Calu3 (cell line): ENCODE results near the gene WWTR1. TPM values are rescaled to one million over a fixed set of nuclear protein-coding genes. Genes with fewer than 3 reads are reported as not detected.

Experiments
- BruUV-seq: library from RNA; stranded (reverse); fragments of 400-500 nt; replicated peaks from 2 replicates; lab custom pipeline; 2021; lab: Mats Ljungman, UMichigan
- CTCF ChIA-PET: fragments of 300-600 bp; sonication (Branson Sonifier 250); formaldehyde crosslinking; loops from one replicate; lab custom pipeline; 2022; ENCODE audit warnings: antibody characterized with exemption; lab: Charles Lee
- DNase-seq: peaks from one replicate; pipeline ENCODE4 v3.0.0; 2022
- H3K27ac Mint-ChIP-seq: one replicate; pipeline ENCODE4 v1.8.0; 2022; ENCODE audit warnings: mixed read lengths; ENCODE audit not compliant: unreplicated experiment
- H3K27me3 Mint-ChIP-seq: one replicate; pipeline ENCODE4 v1.8.0; 2022; ENCODE audit warnings: mixed read lengths; ENCODE audit not compliant: unreplicated experiment
- H3K36me3 Mint-ChIP-seq: one replicate; pipeline ENCODE4 v1.8.0; 2022; ENCODE audit warnings: mild to moderate bottlenecking, moderate library complexity, mixed read lengths; ENCODE audit not compliant: insufficient read depth, unreplicated experiment
- H3K4me1 Mint-ChIP-seq: one replicate; pipeline ENCODE4 v1.8.0; 2022; ENCODE audit warnings: mild to moderate bottlenecking, low read depth, mixed read lengths; ENCODE audit not compliant: unreplicated experiment
- H3K4me3 Mint-ChIP-seq: one replicate; pipeline ENCODE4 v1.8.0; 2022; ENCODE audit warnings: mild to moderate bottlenecking, low read depth, moderate library complexity, mixed read lengths; ENCODE audit not compliant: unreplicated experiment
- H3K9me3 Mint-ChIP-seq: one replicate; pipeline ENCODE4 v1.8.0; 2022; ENCODE audit warnings: low read depth, mixed read lengths; ENCODE audit not compliant: unreplicated experiment
- CTCF ChIP-seq: fragments of 200-600 bp; IDR thresholded peaks from one replicate; pipeline ENCODE4 v1.8.0; 2022; ENCODE audit warnings: antibody characterized with exemption; ENCODE audit not compliant: unreplicated experiment
- intact Hi-C: fragments of 100-400 bp; cut with micrococcal nuclease; formaldehyde crosslinking; loops from one replicate; pipeline ENCODE4 v1.10.0; 2022; ENCODE audit not compliant: unreplicated experiment
- total RNA-seq: library from RNA; stranded (reverse); gene quantifications from 2 replicates; pipeline ENCODE4 v1.2.3, GENCODE V29; 2022

WWTR1 gene
- total RNA-seq, 1 experiment from 2014 or later: 269 TPM

DNA sequence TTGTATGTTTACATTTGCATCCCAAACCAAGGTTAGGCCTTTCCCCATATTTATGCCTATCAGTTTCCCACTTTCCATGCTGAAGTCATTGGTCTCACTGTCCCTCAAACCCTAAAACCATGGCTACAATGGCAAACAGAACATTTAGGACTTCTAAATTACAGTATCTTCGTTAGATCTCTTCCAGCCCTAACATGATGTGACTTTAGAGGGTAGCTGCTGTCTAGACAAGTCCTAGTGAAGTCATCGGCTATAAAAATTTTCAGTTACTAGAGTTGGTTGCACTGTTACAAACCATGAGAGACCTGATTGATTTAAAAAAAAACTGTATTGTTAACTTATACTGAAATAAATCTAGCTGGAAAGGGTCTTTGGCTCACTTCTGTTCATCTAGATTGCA lies 128.7 kb downstream of the WWTR1 start:
- CTCF ChIA-PET: no interaction called here
- H3K9me3 Mint-ChIP-seq: no peaks in the 10 kb centered on the region
- intact Hi-C loops: no loop called here

DNA sequence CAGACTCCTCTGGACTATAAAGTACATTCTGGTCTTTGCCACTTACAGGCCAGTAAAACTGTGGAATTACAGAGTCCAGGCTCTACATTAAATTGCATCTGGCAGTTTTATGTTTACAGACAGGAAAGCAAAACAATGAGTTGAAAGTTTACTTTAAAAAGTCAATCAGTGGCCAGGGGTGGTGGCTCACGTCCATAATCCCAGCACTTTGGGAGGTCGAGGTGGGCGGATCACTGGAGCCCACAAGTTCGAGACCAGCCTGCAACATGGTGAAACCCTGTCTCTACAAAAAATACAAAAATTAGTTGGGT lies 129.5 kb downstream of the WWTR1 start:
- H3K4me1 Mint-ChIP-seq: peaks cover 38% of the 10 kb centered on the region
- BruUV-seq: no TSS peak

More for the DNA sequence above, 128.7 kb downstream of the WWTR1 start:
- Mint-ChIP-seq H3K27ac (no peak overlapping the region), H3K4me3 (no peak overlapping the region), H3K27me3 (no peaks in the 10 kb centered on the region), H3K36me3 (peaks cover 86% of the 10 kb centered on the region), H3K4me1 (peaks cover 46% of the 10 kb centered on the region)
- no peak for TF ChIP-seq CTCF
- DNase-seq: no peak
- BruUV-seq: no TSS peak

DNA sequence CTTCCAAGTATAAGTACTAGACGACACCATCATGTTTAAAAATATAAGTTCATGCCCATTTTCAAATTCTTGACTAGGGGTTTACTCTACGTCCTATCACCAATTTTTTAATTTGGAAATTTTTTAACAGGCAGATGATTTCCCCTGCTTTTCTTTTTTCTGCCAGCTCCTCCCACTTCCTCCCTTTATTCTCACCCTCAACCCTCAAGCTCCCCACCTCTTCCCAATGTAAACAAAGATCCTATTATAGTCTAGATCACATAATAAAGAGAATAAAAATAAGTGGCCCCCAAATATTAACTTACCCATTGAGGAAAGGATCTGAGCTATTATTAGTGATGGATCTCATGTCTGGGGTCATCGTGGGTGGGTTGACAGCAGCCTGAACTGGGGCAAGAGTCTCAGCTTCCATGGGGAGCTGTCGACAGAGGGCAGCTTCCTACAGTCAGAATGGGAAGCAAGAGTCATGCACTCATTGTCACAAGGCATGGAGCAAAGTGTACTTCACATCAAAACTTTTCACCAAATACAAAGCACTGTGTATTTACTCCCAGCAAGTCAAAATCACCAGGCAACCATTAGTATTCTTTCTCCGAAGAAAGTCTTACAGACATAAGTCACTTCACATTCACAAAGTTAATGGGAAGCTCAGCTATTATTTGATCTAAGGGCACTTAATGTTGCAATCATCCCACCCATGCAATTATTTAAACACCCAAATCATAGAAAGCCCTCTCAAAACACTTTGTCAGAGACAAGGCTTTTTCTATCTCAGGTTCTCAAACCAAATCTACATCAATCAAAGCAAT lies 130.1 kb downstream of the WWTR1 start:
- intact Hi-C loops: no loop called here
- H3K27me3 Mint-ChIP-seq: no peaks in the 10 kb centered on the region

More for the DNA sequence above, 129.5 kb downstream of the WWTR1 start:
- no peak for TF ChIP-seq CTCF
- DNase-seq: no peak
- H3K4me3 Mint-ChIP-seq: no peak overlapping the region
- intact Hi-C loops: no loop called here
- peaks cover 86% of the 10 kb centered on the region for H3K36me3 Mint-ChIP-seq
- peak overlapping the region; percentile 75 for H3K27ac Mint-ChIP-seq
- CTCF ChIA-PET: interaction anchor here (0.8 to 1.5 kb wide), 2 partner anchors 14 to 224 kb away, joined by 5 to 7 read pairs; partner anchors contain the start of gene COMMD2
- H3K27me3 Mint-ChIP-seq: no peaks in the 10 kb centered on the region
- H3K9me3 Mint-ChIP-seq: no peaks in the 10 kb centered on the region

More for the DNA sequence above, 130.1 kb downstream of the WWTR1 start:
- CTCF ChIA-PET: interaction anchor here (0.8 to 1.5 kb wide), 3 partner anchors 13 to 224 kb away, joined by 3 to 7 read pairs (median 5); partner anchors contain the start of gene COMMD2
- H3K9me3 Mint-ChIP-seq: no peaks in the 10 kb centered on the region
- no peak for DNase-seq
- TF ChIP-seq CTCF: no peak
- peaks cover 86% of the 10 kb centered on the region for H3K36me3 Mint-ChIP-seq
- H3K4me1 Mint-ChIP-seq: peaks cover 32% of the 10 kb centered on the region
- BruUV-seq: no TSS peak
- peak overlapping the region; percentile 75 for H3K27ac Mint-ChIP-seq
- H3K4me3 Mint-ChIP-seq: no peak overlapping the region
